Chondrocyte (in vitro differentiated cells): Measurements from ENCODE around the gene KIF26B. TPM values are rescaled to one million over a fixed set of nuclear protein-coding genes. Genes with fewer than 3 reads are reported as not detected.

Experiments
- DNase-seq: peaks from one replicate; pipeline ENCODE4 v3.0.0; 2021; ENCODE audit warnings: mixed read lengths, low spot score
- H3K27ac Mint-ChIP-seq: one replicate; pipeline ENCODE4 v1.8.0; 2021; ENCODE audit warnings: mild to moderate bottlenecking, moderate library complexity, mixed read lengths; ENCODE audit not compliant: unreplicated experiment
- H3K27me3 Mint-ChIP-seq: 2 replicates; pipeline ENCODE4 v1.8.0; 2021; ENCODE audit warnings: low read depth, mixed read lengths
- H3K36me3 Mint-ChIP-seq: 2 replicates; pipeline ENCODE4 v1.8.0; 2021; ENCODE audit warnings: low read depth, mixed read lengths
- H3K4me1 Mint-ChIP-seq: 2 replicates; pipeline ENCODE4 v1.8.0; 2021; ENCODE audit warnings: low read depth, mild to moderate bottlenecking, mixed read lengths
- H3K4me3 Mint-ChIP-seq: one replicate; pipeline ENCODE4 v1.8.0; 2021; ENCODE audit warnings: mild to moderate bottlenecking, moderate library complexity, mixed read lengths; ENCODE audit not compliant: unreplicated experiment
- H3K9me3 Mint-ChIP-seq: 2 replicates; pipeline ENCODE4 v1.8.0; 2021; ENCODE audit warnings: low read depth, mixed read lengths
- CTCF ChIP-seq: fragments of 200-600 bp; sonication (generic); IDR thresholded peaks from 2 replicates; pipeline ENCODE4 v1.5.0; 2021; ENCODE audit warnings: antibody characterized with exemption, mild to moderate bottlenecking, moderate library complexity
- total RNA-seq: library from RNA; stranded (reverse); gene quantifications from 3 replicates; pipeline ENCODE4 v1.2.1, GENCODE V29; 2021

Gene KIF26B
- total RNA-seq, 1 donor from 2014 or later: 47.0 TPM

- DNase-seq: no peak
- Mint-ChIP-seq H3K4me1 (peaks cover 3% of the 10 kb centered on the region), H3K27me3 (no peaks in the 10 kb centered on the region), H3K27ac (no peak overlapping the region), H3K36me3 (no peaks in the 10 kb centered on the region), H3K4me3 (no peak overlapping the region), H3K9me3 (no peaks in the 10 kb centered on the region)
- no peak for TF ChIP-seq CTCF
Measured at GRCh38 chr1:245116751-245117150, 38.0 kb upstream of the KIF26B start.

- Mint-ChIP-seq H3K4me3 (no peak overlapping the region), H3K27me3 (no peaks in the 10 kb centered on the region), H3K27ac (no peak overlapping the region), H3K9me3 (no peaks in the 10 kb centered on the region), H3K36me3 (no peaks in the 10 kb centered on the region), H3K4me1 (peaks cover 3% of the 10 kb centered on the region)
- no peak for DNase-seq
- no peak for TF ChIP-seq CTCF
Measured at GRCh38 chr1:245118066-245118465, 36.7 kb upstream of the KIF26B start.

- Mint-ChIP-seq H3K36me3 (no peaks in the 10 kb centered on the region), H3K4me3 (no peak overlapping the region), H3K4me1 (peaks cover 3% of the 10 kb centered on the region), H3K27me3 (no peaks in the 10 kb centered on the region), H3K27ac (no peak overlapping the region), H3K9me3 (no peaks in the 10 kb centered on the region)
- no peak for DNase-seq
- no peak for TF ChIP-seq CTCF
Measured at GRCh38 chr1:245118806-245119205, 36.0 kb upstream of the KIF26B start.

- no peaks in the 10 kb centered on the region for H3K27me3 Mint-ChIP-seq
- peaks cover 7% of the 10 kb centered on the region for H3K36me3 Mint-ChIP-seq
- H3K4me1 Mint-ChIP-seq: peaks cover 3% of the 10 kb centered on the region
- no peaks in the 10 kb centered on the region for H3K9me3 Mint-ChIP-seq
- no peak overlapping the region for H3K4me3 Mint-ChIP-seq
- no peak for DNase-seq
- no peak for TF ChIP-seq CTCF
- H3K27ac Mint-ChIP-seq: no peak overlapping the region
Measured at GRCh38 chr1:245121523-245121922, 33.3 kb upstream of the KIF26B start.

GRCh38 chr1:245124241-245124640 lies 30.5 kb upstream of the KIF26B start:
- Mint-ChIP-seq H3K4me3 (no peak overlapping the region), H3K4me1 (no peaks in the 10 kb centered on the region), H3K36me3 (peaks cover 7% of the 10 kb centered on the region), H3K9me3 (no peaks in the 10 kb centered on the region), H3K27me3 (no peaks in the 10 kb centered on the region), H3K27ac (no peak overlapping the region)
- no peak for DNase-seq
- no peak for TF ChIP-seq CTCF
